BJ (cell line): ENCODE results near the gene NPAS2. TPM values are rescaled to one million over a fixed set of nuclear protein-coding genes. Genes with fewer than 3 reads are reported as not detected.

Experiments used
- CTCF ChIA-PET: fragments of 350-600 bp; formaldehyde crosslinking; extraction: SDS; loops from one replicate; lab custom pipeline; 2021; ENCODE audit warnings: antibody characterized with exemption, inconsistent platforms; lab: Yijun Ruan, JAX
- POLR2A ChIA-PET: fragments of 300-600 bp; sonication (Branson Sonifier 250); formaldehyde crosslinking; extraction: SDS; loops from one replicate; lab custom pipeline; 2021; ENCODE audit warnings: antibody characterized with exemption; lab: Charles Lee
- DNase-seq: peaks from one replicate; pipeline ENCODE4 v3.0.0-alpha.2; 2011; ENCODE audit warnings: low read depth
- H3K27me3 ChIP-seq: 2 replicates; pipeline ENCODE4 v1.6.0; 2011; ENCODE audit warnings: low read length; ENCODE audit not compliant: control insufficient read depth, insufficient read depth
- H3K36me3 ChIP-seq: 2 replicates; pipeline ENCODE4 v1.5.1; 2011; ENCODE audit warnings: low read length; ENCODE audit not compliant: control insufficient read depth, insufficient read depth
- H3K4me3 ChIP-seq: 2 replicates; pipeline ENCODE4 v1.5.1; 2011; ENCODE audit warnings: low read depth, mild to moderate bottlenecking, control low read depth, low read length
- CTCF ChIP-seq: IDR thresholded peaks from 2 replicates; pipeline ENCODE4 v1.5.1; 2011; ENCODE audit warnings: low read depth, mild to moderate bottlenecking, control low read depth, inconsistent platforms, low read length, moderate library complexity; ENCODE audit not compliant: insufficient read depth
- polyA plus RNA-seq: library from polyadenylated mRNA; depleted of rRNA; stranded (reverse); fragments of >200 nt; gene quantifications from 2 replicates; pipeline ENCODE4 v1.2.3, GENCODE V29; 2011

NPAS2 gene
- polyA plus RNA-seq, 1 experiment: 13.1 TPM

GRCh38 chr2:100999995-101000394 is 180.1 kb downstream of the NPAS2 start:
- ChIA-PET CTCF (interaction anchor here (1.0 to 2.2 kb wide), 4 partner anchors 12 to 390 kb away, joined by 3 to 9 read pairs (median 5); no protein-coding TSS in a partner anchor), POLR2A (no interaction called here)
- TF ChIP-seq CTCF: no peak
- no peak for DNase-seq
- Histone ChIP-seq H3K4me3 (no peak overlapping the region), H3K36me3 (peaks cover 12% of the 10 kb centered on the region), H3K27me3 (no peaks in the 10 kb centered on the region)

GRCh38 chr2:101001691-101002561 is 182.0 kb downstream of the NPAS2 start, which contains the start of gene RPL31:
Gene RPL31 (plus strand): TSS chr2:101002289. CDS start chr2:101002702, 413 bp downstream.
- CTCF ChIA-PET: interaction anchor here (0.9 to 3.5 kb wide), 6 partner anchors 11 to 271 kb away, joined by 3 to 22 read pairs (median 5); no protein-coding TSS in a partner anchor
- H3K4me3 ChIP-seq: peak within 1 kb of the TSS; percentile 77
- no peak for TF ChIP-seq CTCF
- H3K27me3 ChIP-seq: no peaks in the 10 kb centered on the region
- DNase-seq: peak; percentile 75
- POLR2A ChIA-PET: interaction anchor here (0.7 to 1.4 kb wide), 4 partner anchors 10 to 272 kb away, joined by 3 to 4 read pairs (median 4); no protein-coding TSS in a partner anchor
- peaks cover 20% of the 10 kb centered on the region for H3K36me3 ChIP-seq

GRCh38 chr2:101002562-101003277 is 182.8 kb downstream of the NPAS2 start:
- ChIA-PET POLR2A (interaction anchor here (0.7 to 1.4 kb wide), 3 partner anchors 10 to 260 kb away, joined by 4 to 5 read pairs (median 4); no protein-coding TSS in a partner anchor), CTCF (interaction anchor here (1.5 to 3.5 kb wide), 5 partner anchors 10 to 272 kb away, joined by 3 to 22 read pairs (median 6); no protein-coding TSS in a partner anchor)
- H3K27me3 ChIP-seq: no peaks in the 10 kb centered on the region
- no peak for DNase-seq
- peak overlapping the region; percentile 77 for H3K4me3 ChIP-seq
- no peak for TF ChIP-seq CTCF
- H3K36me3 ChIP-seq: peaks cover 24% of the 10 kb centered on the region

GRCh38 chr2:101003278-101003775 is 183.4 kb downstream of the NPAS2 start:
- no peak for TF ChIP-seq CTCF
- no peaks in the 10 kb centered on the region for H3K27me3 ChIP-seq
- CTCF ChIA-PET: interaction anchor here (1.5 to 3.5 kb wide), 4 partner anchors 10 to 273 kb away, joined by 3 to 22 read pairs (median 10); no protein-coding TSS in a partner anchor
- peaks cover 24% of the 10 kb centered on the region for H3K36me3 ChIP-seq
- peak overlapping the region; percentile 77 for H3K4me3 ChIP-seq
- POLR2A ChIA-PET: interaction anchor here (0.6 to 0.7 kb wide), 2 partner anchors 9 to 250 kb away, joined by 3 to 5 read pairs; partner anchors contain the start of gene CNOT11
- DNase-seq: no peak
